MM.1S (cell line): ENCODE measurements around the gene GBA2.

ENCODE experiments used
- CTCF ChIP-seq: fragments of 300-600 bp; sonication (generic); IDR thresholded peaks from 2 replicates; pipeline ENCODE4 v1.5.1; 2016; ENCODE audit warnings: antibody characterized with exemption, low read length, mixed read lengths
- EZH2 ChIP-seq: fragments of 300-600 bp; sonication (generic); optimal IDR thresholded peaks from 2 replicates; pipeline ENCODE3; 2017; ENCODE audit warnings: low read depth, mild to moderate bottlenecking, antibody characterized with exemption, low read length, mixed read lengths

- TF ChIP-seq CTCF (no peak), EZH2 (no peak)
Observed at GRCh38 chr9:35792826-35793225, 43.8 kb upstream of the GBA2 start.
